K562 (cell line): ENCODE results near the gene SAP30L. TPM values are rescaled to one million over a fixed set of nuclear protein-coding genes. Genes with fewer than 3 reads are reported as not detected.

Experiments
- ETV6 ChIP-seq, 3 experiments: fragments of 150-350 bp in 1 of 3; sonication (generic) in 1 of 3; formaldehyde crosslinking in 1 of 3; IDR thresholded peaks; 2 replicates each; pipeline versions ENCODE4 v1.6.1 to v1.8.0; 2014 to 2022; ENCODE audit warnings: borderline replicate concordance in 2 of 3, low read depth in 2 of 3, antibody characterized with exemption in 1 of 3, low read length in 1 of 3, mild to moderate bottlenecking in 1 of 3, missing genetic modification reagents in 1 of 3
- GABPB1 ChIP-seq: sonication (generic); formaldehyde crosslinking; IDR thresholded peaks from 2 replicates; pipeline ENCODE4 v1.8.0; 2022; ENCODE audit warnings: mild to moderate bottlenecking, missing genetic modification reagents
- POLR2A ChIP-seq: fragments of 450-650 bp; conservative IDR thresholded peaks from 2 replicates; pipeline ENCODE4 v1.6.1; 2016
- SMARCC2 ChIP-seq: fragments of 450-650 bp; IDR thresholded peaks from 2 replicates; pipeline ENCODE4 v1.6.1; 2017; ENCODE audit warnings: antibody characterized with exemption, moderate library complexity, mild to moderate bottlenecking, low read depth
- UBTF ChIP-seq, 2 experiments: IDR thresholded peaks; 2 replicates each; pipeline ENCODE4 v1.6.1; 2012; ENCODE audit warnings: improper control_type of control experiment in 2 of 2, low read depth in 2 of 2, low read length in 2 of 2, borderline replicate concordance in 1 of 2
- ZBTB34 ChIP-seq: fragments of 250-450 bp; sonication (Bioruptor Pico); IDR thresholded peaks from 2 replicates; pipeline ENCODE4 v1.8.0; 2021; ENCODE audit warnings: mild to moderate bottlenecking, moderate library complexity
- ZFP36 ChIP-seq: fragments of 150-350 bp; IDR thresholded peaks from 2 replicates; pipeline ENCODE4 v1.6.1; 2018; ENCODE audit warnings: low read length, low read depth; ENCODE audit not compliant: partially characterized antibody
- ZNF3 ChIP-seq: fragments of 250-450 bp; sonication (Bioruptor Pico); IDR thresholded peaks from 2 replicates; pipeline ENCODE4 v1.5.0; 2021; ENCODE audit warnings: mild to moderate bottlenecking, moderate library complexity
- ZNF311 ChIP-seq: fragments of 250-450 bp; sonication (Bioruptor Pico); IDR thresholded peaks from 2 replicates; pipeline ENCODE4 v1.4.0; 2020; ENCODE audit warnings: mild to moderate bottlenecking, moderate library complexity
- ZNF668 ChIP-seq: fragments of 250-450 bp; sonication (Bioruptor Pico); IDR thresholded peaks from 2 replicates; pipeline ENCODE4 v1.8.0; 2022; ENCODE audit warnings: mild to moderate bottlenecking, inconsistent platforms
- polyA plus RNA-seq, 8 experiments: library from polyadenylated mRNA; depleted of rRNA in 4 of 8; stranded (reverse) in 5 of 8; unstranded in 3 of 8; fragments of >200 nt; fragmentation: Nextera tagmentation in 2 of 8; fragmentation: Illumina TruSeq in 1 of 8; extraction: Ambion mirVana in 2 of 8; extraction: Trizol in 1 of 8; gene quantifications; 2 replicates each; pipeline versions ENCODE4 v1.2.1 to v1.2.3, GENCODE V29; 2011 to 2014; ENCODE audit warnings: inconsistent platforms in 1 of 8, missing spikeins in 1 of 8
- total RNA-seq, 7 experiments: library from RNA; depleted of rRNA in 6 of 7; stranded (reverse); fragments of >200 nt in 6 of 7; fragmentation: Illumina TruSeq in 2 of 7; extraction: Trizol in 2 of 7; gene quantifications; 2 replicates each; pipeline versions ENCODE4 v1.2.1 to v1.2.3, GENCODE V29; 2011 to 2021; ENCODE audit warnings: low replicate concordance in 1 of 7
- TF ChIP-seq, protein P1 (sequence below): fragments of 450-650 bp; formaldehyde crosslinking; IDR thresholded peaks from 2 replicates; pipeline ENCODE4 v1.4.0; 2020; ENCODE audit warnings: mild to moderate bottlenecking, moderate library complexity
- TF ChIP-seq, protein P2 (sequence below): sonication (generic); formaldehyde crosslinking; IDR thresholded peaks from 2 replicates; pipeline ENCODE4 v1.8.0; 2022; ENCODE audit warnings: missing genetic modification reagents, mild to moderate bottlenecking, borderline replicate concordance

SAP30L gene
- total and polyA plus RNA-seq, 9 of the 15 experiments (the other 6 are each of a cell fraction or from before 2014, with no cell fraction given) = 5.1 to 33.6 (median 28.1) TPM

DNA sequence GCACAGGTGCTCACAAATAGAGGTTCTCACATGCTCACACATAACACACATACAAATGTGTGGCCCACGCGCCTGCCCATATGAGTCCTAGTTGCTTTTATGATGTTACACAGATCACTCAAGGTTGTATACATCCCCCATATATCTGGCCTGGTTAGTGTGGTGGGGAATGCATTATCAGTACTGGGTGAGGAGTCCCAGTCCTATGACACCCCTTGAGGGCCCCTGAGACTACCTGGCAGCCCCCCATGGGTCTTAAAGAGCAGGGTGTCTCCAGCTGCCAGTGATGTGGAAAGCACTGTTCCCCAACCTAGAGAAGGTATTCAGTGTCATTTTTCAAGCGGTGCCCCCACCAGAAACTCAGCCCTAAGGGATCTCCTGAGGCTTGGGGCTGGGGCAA is 35.0 kb downstream of the SAP30L start (continued):
- TF ChIP-seq UBTF (IDR thresholded peaks at IDR 0.05; ENCODE audit: borderline replicate concordance in 1 of 2, low read depth in 2 of 2, low read length in 2 of 2) (no peak), ZBTB34 (no peak), ZNF311 (CRISPR knock-in tag) (no peak), ETV6 (IDR thresholded peaks at IDR 0.05; ENCODE audit: borderline replicate concordance in 1 of 2, low read depth in 2 of 2, low read length in 1 of 2) (no peak), ETV6 (CRISPR knock-in tag; IDR thresholded peaks at IDR 0.05; ENCODE audit: borderline replicate concordance) (no peak), ZFP36 (no peak), ZNF668 (no peak), GABPB1 (no peak), ZNF3 (no peak), POLR2A (no peak), SMARCC2 (no peak)
- TF ChIP-seq, protein P1, sequence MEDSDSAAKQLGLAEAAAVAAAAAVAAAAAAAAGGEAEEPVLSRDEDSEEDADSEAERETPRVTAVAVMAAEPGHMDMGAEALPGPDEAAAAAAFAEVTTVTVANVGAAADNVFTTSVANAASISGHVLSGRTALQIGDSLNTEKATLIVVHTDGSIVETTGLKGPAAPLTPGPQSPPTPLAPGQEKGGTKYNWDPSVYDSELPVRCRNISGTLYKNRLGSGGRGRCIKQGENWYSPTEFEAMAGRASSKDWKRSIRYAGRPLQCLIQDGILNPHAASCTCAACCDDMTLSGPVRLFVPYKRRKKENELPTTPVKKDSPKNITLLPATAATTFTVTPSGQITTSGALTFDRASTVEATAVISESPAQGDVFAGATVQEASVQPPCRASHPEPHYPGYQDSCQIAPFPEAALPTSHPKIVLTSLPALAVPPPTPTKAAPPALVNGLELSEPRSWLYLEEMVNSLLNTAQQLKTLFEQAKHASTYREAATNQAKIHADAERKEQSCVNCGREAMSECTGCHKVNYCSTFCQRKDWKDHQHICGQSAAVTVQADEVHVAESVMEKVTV (CRISPR knock-in tag) = no peak
- TF ChIP-seq, protein P2, sequence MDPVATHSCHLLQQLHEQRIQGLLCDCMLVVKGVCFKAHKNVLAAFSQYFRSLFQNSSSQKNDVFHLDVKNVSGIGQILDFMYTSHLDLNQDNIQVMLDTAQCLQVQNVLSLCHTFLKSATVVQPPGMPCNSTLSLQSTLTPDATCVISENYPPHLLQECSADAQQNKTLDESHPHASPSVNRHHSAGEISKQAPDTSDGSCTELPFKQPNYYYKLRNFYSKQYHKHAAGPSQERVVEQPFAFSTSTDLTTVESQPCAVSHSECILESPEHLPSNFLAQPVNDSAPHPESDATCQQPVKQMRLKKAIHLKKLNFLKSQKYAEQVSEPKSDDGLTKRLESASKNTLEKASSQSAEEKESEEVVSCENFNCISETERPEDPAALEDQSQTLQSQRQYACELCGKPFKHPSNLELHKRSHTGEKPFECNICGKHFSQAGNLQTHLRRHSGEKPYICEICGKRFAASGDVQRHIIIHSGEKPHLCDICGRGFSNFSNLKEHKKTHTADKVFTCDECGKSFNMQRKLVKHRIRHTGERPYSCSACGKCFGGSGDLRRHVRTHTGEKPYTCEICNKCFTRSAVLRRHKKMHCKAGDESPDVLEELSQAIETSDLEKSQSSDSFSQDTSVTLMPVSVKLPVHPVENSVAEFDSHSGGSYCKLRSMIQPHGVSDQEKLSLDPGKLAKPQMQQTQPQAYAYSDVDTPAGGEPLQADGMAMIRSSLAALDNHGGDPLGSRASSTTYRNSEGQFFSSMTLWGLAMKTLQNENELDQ (CRISPR knock-in tag) = no peak
- TF ChIP-seq, all 486 proteins: peak for 0
